HepG2 (cell line): ENCODE results near the gene GSDMA. TPM values are rescaled to one million over a fixed set of nuclear protein-coding genes. Genes with fewer than 3 reads are reported as not detected.

ENCODE experiments used
- CAMTA2 ChIP-seq: sonication (generic); formaldehyde crosslinking; IDR thresholded peaks from 2 replicates; pipeline ENCODE4 v1.4.0; 2020; ENCODE audit warnings: mild to moderate bottlenecking, missing genetic modification reagents, borderline replicate concordance
- CBX1 ChIP-seq: IDR thresholded peaks from one replicate; pipeline ENCODE4 v1.6.1; 2016; ENCODE audit warnings: antibody characterized with exemption, low read depth
- EEA1 ChIP-seq: sonication (generic); formaldehyde crosslinking; IDR thresholded peaks from 2 replicates; pipeline ENCODE4 v1.5.1; 2020; ENCODE audit warnings: mild to moderate bottlenecking, missing genetic modification reagents, borderline replicate concordance
- HMGA1 ChIP-seq: sonication (generic); formaldehyde crosslinking; conservative IDR thresholded peaks from 2 replicates; pipeline ENCODE4 v1.4.0; 2020; ENCODE audit warnings: missing genetic modification reagents
- PHF5A ChIP-seq: IDR thresholded peaks from one replicate; pipeline ENCODE4 v1.6.1; 2018; ENCODE audit warnings: low read depth, missing genetic modification reagents; ENCODE audit not compliant: unreplicated experiment
- RFX5 ChIP-seq: IDR thresholded peaks from 2 replicates; pipeline ENCODE4 v1.6.1; 2011; ENCODE audit warnings: low read depth, low read length, improper control_type of control experiment
- RNF219 ChIP-seq: sonication (generic); formaldehyde crosslinking; IDR thresholded peaks from 2 replicates; pipeline ENCODE4 v1.5.0; 2020; ENCODE audit warnings: mild to moderate bottlenecking, missing genetic modification reagents
- RORA ChIP-seq: sonication (generic); formaldehyde crosslinking; IDR thresholded peaks from 2 replicates; pipeline ENCODE4 v1.5.0; 2020; ENCODE audit warnings: mild to moderate bottlenecking, missing genetic modification reagents, moderate library complexity
- SIN3A ChIP-seq: IDR thresholded peaks from 2 replicates; pipeline ENCODE4 v1.6.1; 2011; ENCODE audit warnings: low read depth, mild to moderate bottlenecking, control low read depth, low read length, borderline replicate concordance
- SRSF9 ChIP-seq: fragments of 200-400 bp; formaldehyde crosslinking; IDR thresholded peaks from 2 replicates; pipeline ENCODE4 v1.6.1; 2018; ENCODE audit warnings: borderline replicate concordance, mild to moderate bottlenecking, low read depth, low read length; ENCODE audit not compliant: insufficient read depth, poor library complexity, severe bottlenecking
- ZBTB8A ChIP-seq: sonication (generic); formaldehyde crosslinking; IDR thresholded peaks from 2 replicates; pipeline ENCODE4 v1.4.0; 2020; ENCODE audit warnings: mild to moderate bottlenecking, low read depth, missing genetic modification reagents, borderline replicate concordance
- ZEB1 ChIP-seq: IDR thresholded peaks from 2 replicates; pipeline ENCODE4 v1.6.1; 2012; ENCODE audit warnings: mild to moderate bottlenecking, low read depth, inconsistent platforms; ENCODE audit not compliant: insufficient replicate concordance
- ZFP1 ChIP-seq: IDR thresholded peaks from 2 replicates; pipeline ENCODE4 v1.6.1; 2016
- ZNF101 ChIP-seq: sonication (generic); formaldehyde crosslinking; IDR thresholded peaks from 2 replicates; pipeline ENCODE4 v1.4.0; 2020; ENCODE audit warnings: mild to moderate bottlenecking, low read depth, missing genetic modification reagents, borderline replicate concordance
- ZNF225 ChIP-seq: sonication (generic); formaldehyde crosslinking; IDR thresholded peaks from 2 replicates; pipeline ENCODE4 v1.4.0; 2020; ENCODE audit warnings: mild to moderate bottlenecking, missing genetic modification reagents
- ZNF296 ChIP-seq: sonication (generic); formaldehyde crosslinking; conservative IDR thresholded peaks from 2 replicates; pipeline ENCODE4 v1.5.0; 2020; ENCODE audit warnings: mild to moderate bottlenecking, missing genetic modification reagents
- ZNF34 ChIP-seq: sonication (generic); formaldehyde crosslinking; IDR thresholded peaks from 2 replicates; pipeline ENCODE4 v1.4.0; 2020; ENCODE audit warnings: mild to moderate bottlenecking, missing genetic modification reagents, borderline replicate concordance
- ZNF451 ChIP-seq: sonication (generic); formaldehyde crosslinking; IDR thresholded peaks from 2 replicates; pipeline ENCODE4 v1.5.0; 2020; ENCODE audit warnings: mild to moderate bottlenecking, missing genetic modification reagents
- ZNF496 ChIP-seq: sonication (generic); formaldehyde crosslinking; IDR thresholded peaks from 2 replicates; pipeline ENCODE4 v1.8.1; 2023; ENCODE audit warnings: mild to moderate bottlenecking, moderate library complexity, missing genetic modification reagents; ENCODE audit not compliant: insufficient replicate concordance
- ZNF670 ChIP-seq: sonication (generic); formaldehyde crosslinking; IDR thresholded peaks from 2 replicates; pipeline ENCODE4 v1.8.0; 2022; ENCODE audit warnings: mild to moderate bottlenecking, missing genetic modification reagents, borderline replicate concordance
- ZNF724P ChIP-seq: sonication (generic); formaldehyde crosslinking; IDR thresholded peaks from 2 replicates; pipeline ENCODE4 v1.8.0; 2022; ENCODE audit warnings: missing genetic modification reagents, borderline replicate concordance
- ZNF775 ChIP-seq: sonication (generic); formaldehyde crosslinking; IDR thresholded peaks from 2 replicates; pipeline ENCODE4 v1.4.0; 2020; ENCODE audit warnings: missing genetic modification reagents, mild to moderate bottlenecking, moderate library complexity, borderline replicate concordance
- ZNF784 ChIP-seq: sonication (generic); formaldehyde crosslinking; IDR thresholded peaks from 2 replicates; pipeline ENCODE4 v1.5.1; 2020; ENCODE audit warnings: missing genetic modification reagents, mild to moderate bottlenecking, borderline replicate concordance
- ZNF83 ChIP-seq: sonication (generic); formaldehyde crosslinking; IDR thresholded peaks from 2 replicates; pipeline ENCODE4 v1.4.0; 2020; ENCODE audit warnings: missing genetic modification reagents, mild to moderate bottlenecking, borderline replicate concordance
- ZNF839 ChIP-seq: sonication (generic); formaldehyde crosslinking; IDR thresholded peaks from 2 replicates; pipeline ENCODE4 v1.4.0; 2020; ENCODE audit warnings: missing genetic modification reagents, mild to moderate bottlenecking, borderline replicate concordance
- ZSCAN21 ChIP-seq: sonication (generic); formaldehyde crosslinking; IDR thresholded peaks from 2 replicates; pipeline ENCODE4 v1.8.0; 2022; ENCODE audit warnings: mild to moderate bottlenecking, missing genetic modification reagents, moderate library complexity, borderline replicate concordance
- polyA plus RNA-seq, 8 experiments: library from polyadenylated mRNA; depleted of rRNA in 3 of 8; stranded (reverse) in 7 of 8; unstranded in 1 of 8; fragments of >200 nt; fragmentation: Illumina TruSeq in 4 of 8; extraction: Trizol in 4 of 8; gene quantifications; 2 replicates each; pipeline versions ENCODE4 v1.2.1 to v1.2.3, GENCODE V29; 2011 to 2016; ENCODE audit warnings: low read depth in 4 of 8, missing spikeins in 1 of 8, mixed read lengths in 1 of 8; ENCODE audit not compliant: insufficient read depth in 1 of 8
- total RNA-seq, 5 experiments: library from RNA; depleted of rRNA; stranded (reverse); fragments of >200 nt; fragmentation: Illumina TruSeq; extraction: Trizol; gene quantifications; 2 replicates each; pipeline ENCODE4 v1.2.3, GENCODE V29; 2016; ENCODE audit warnings: low read depth in 1 of 5
- TF ChIP-seq, protein P1 (sequence below): sonication (generic); formaldehyde crosslinking; IDR thresholded peaks from 2 replicates; pipeline ENCODE4 v1.8.0; 2022; ENCODE audit warnings: mild to moderate bottlenecking, missing genetic modification reagents, moderate library complexity

GSDMA gene
- total and polyA plus RNA-seq, 2 of the 13 experiments (the other 11 are each of a cell fraction or from before 2014, with no cell fraction given): not detected

- TF ChIP-seq RNF219 (CRISPR knock-in tag) (no peak), ZNF451 (CRISPR knock-in tag) (0 out of 2 replicates have a peak, but pooled peaks have one; percentile 40), RFX5 (no peak), ZNF496 (CRISPR knock-in tag) (no peak), ZNF839 (CRISPR knock-in tag) (no peak), RORA (CRISPR knock-in tag) (no peak), EEA1 (peak; percentile 37; the same call in 1 of the 2 replicates), SRSF9 (no peak), ZEB1 (no peak), ZNF724P (no peak), PHF5A (CRISPR knock-in tag) (no peak), ZNF83 (CRISPR knock-in tag) (no peak), SIN3A (no peak), ZNF101 (no peak), ZNF296 (no peak), ZSCAN21 (CRISPR knock-in tag) (no peak), HMGA1 (CRISPR knock-in tag) (no peak), ZBTB8A (no peak), ZNF225 (0 out of 2 replicates have a peak, but pooled peaks have one; percentile 48), ZNF670 (no peak), ZNF775 (no peak), CAMTA2 (CRISPR knock-in tag) (no peak), ZNF34 (no peak), CBX1 (no peak), ZNF784 (no peak), ZFP1 (CRISPR knock-in tag) (no peak)
- TF ChIP-seq, protein P1, sequence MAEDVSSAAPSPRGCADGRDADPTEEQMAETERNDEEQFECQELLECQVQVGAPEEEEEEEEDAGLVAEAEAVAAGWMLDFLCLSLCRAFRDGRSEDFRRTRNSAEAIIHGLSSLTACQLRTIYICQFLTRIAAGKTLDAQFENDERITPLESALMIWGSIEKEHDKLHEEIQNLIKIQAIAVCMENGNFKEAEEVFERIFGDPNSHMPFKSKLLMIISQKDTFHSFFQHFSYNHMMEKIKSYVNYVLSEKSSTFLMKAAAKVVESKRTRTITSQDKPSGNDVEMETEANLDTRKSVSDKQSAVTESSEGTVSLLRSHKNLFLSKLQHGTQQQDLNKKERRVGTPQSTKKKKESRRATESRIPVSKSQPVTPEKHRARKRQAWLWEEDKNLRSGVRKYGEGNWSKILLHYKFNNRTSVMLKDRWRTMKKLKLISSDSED (CRISPR knock-in tag): no peak
These were observed 10.7 kb upstream of the GSDMA start (continued) for GRCh38 chr17:39951924-39952679.
